Gastrocnemius medialis (tissue), 4 donors: ENCODE data around the gene UPF3A.

Source experiments
- CTCF ChIP-seq, 5 experiments: fragments of 450-650 bp in 3 of 5; fragments of 200-600 bp in 2 of 5; sonication (generic) in 2 of 5; IDR thresholded peaks in 4 of 5; conservative IDR thresholded peaks in 1 of 5; 1 replicate in 4 of 5; 2 replicates in 1 of 5; pipeline ENCODE4 v1.5.1; 2016 to 2019; ENCODE audit warnings: antibody characterized with exemption in 5 of 5, mild to moderate bottlenecking in 3 of 5, moderate library complexity in 3 of 5
- POLR2A ChIP-seq, 2 donors: fragments of 450-650 bp; IDR thresholded peaks; one replicate each; pipeline ENCODE4 v1.6.1; 2017; ENCODE audit warnings: antibody characterized with exemption in 2 of 2, mild to moderate bottlenecking in 2 of 2, moderate library complexity in 2 of 2

GRCh38 chr13:114249077-114249476, 32.3 kb upstream of the UPF3A start:
- TF ChIP-seq CTCF (IDR thresholded peaks at IDR 0.05 in 4 of 5, conservative IDR thresholded peaks at IDR 0.05 in 1 of 5), result no peak
- no peak for TF ChIP-seq POLR2A (IDR thresholded peaks at IDR 0.05)
